KMS-11 (cell line): ENCODE results near the gene SOSTDC1.

Experiments used
- H2AFZ ChIP-seq: fragments of 200-600 bp; sonication (generic); 2 replicates; pipeline ENCODE4 v1.6.1; 2016; ENCODE audit warnings: antibody characterized with exemption, mixed run types, low read depth
- H3K27ac ChIP-seq: fragments of 200-600 bp; sonication (generic); 2 replicates; pipeline ENCODE4 v1.6.1; 2016; ENCODE audit warnings: mild to moderate bottlenecking, mixed run types
- H3K27me3 ChIP-seq: fragments of 200-600 bp; sonication (generic); 2 replicates; pipeline ENCODE4 v1.6.1; 2017; ENCODE audit warnings: mild to moderate bottlenecking, low read depth, mixed run types, moderate library complexity; ENCODE audit not compliant: insufficient read depth
- H3K36me3 ChIP-seq: fragments of 200-600 bp; sonication (generic); 2 replicates; pipeline ENCODE4 v1.6.1; 2017; ENCODE audit warnings: mild to moderate bottlenecking, mixed run types; ENCODE audit not compliant: insufficient read depth
- H3K4me1 ChIP-seq: fragments of 200-600 bp; sonication (generic); 2 replicates; pipeline ENCODE4 v1.6.1; 2016; ENCODE audit warnings: mild to moderate bottlenecking, low read depth, mixed run types; ENCODE audit not compliant: poor library complexity, severe bottlenecking
- H3K4me2 ChIP-seq: fragments of 200-600 bp; sonication (generic); 2 replicates; pipeline ENCODE4 v1.7.0; 2016; ENCODE audit warnings: mild to moderate bottlenecking, mixed run types
- H3K4me3 ChIP-seq: fragments of 200-600 bp; sonication (generic); IDR thresholded peaks from 2 replicates; pipeline ENCODE4 v1.6.1; 2017; ENCODE audit warnings: low read depth, low read length, mixed read lengths; ENCODE audit not compliant: insufficient read depth
- H3K79me2 ChIP-seq: fragments of 200-600 bp; sonication (generic); 2 replicates; pipeline ENCODE4 v1.6.1; 2016; ENCODE audit warnings: low read depth, mixed run types; ENCODE audit not compliant: insufficient read depth
- H3K9ac ChIP-seq: fragments of 200-600 bp; sonication (generic); 2 replicates; pipeline ENCODE4 v1.6.1; 2016; ENCODE audit warnings: mild to moderate bottlenecking, mixed run types
- H4K20me1 ChIP-seq: fragments of 200-600 bp; sonication (generic); 2 replicates; pipeline ENCODE4 v1.6.1; 2016; ENCODE audit warnings: mild to moderate bottlenecking, mixed run types; ENCODE audit not compliant: insufficient read depth
- TF ChIP-seq, protein P1 (sequence below): fragments of 200-600 bp; sonication (generic); conservative IDR thresholded peaks from 2 replicates; pipeline ENCODE4 v1.6.1; 2017; ENCODE audit warnings: low read depth, mild to moderate bottlenecking, antibody characterized with exemption, low read length, moderate library complexity, mixed read lengths

Gene SOSTDC1

DNA sequence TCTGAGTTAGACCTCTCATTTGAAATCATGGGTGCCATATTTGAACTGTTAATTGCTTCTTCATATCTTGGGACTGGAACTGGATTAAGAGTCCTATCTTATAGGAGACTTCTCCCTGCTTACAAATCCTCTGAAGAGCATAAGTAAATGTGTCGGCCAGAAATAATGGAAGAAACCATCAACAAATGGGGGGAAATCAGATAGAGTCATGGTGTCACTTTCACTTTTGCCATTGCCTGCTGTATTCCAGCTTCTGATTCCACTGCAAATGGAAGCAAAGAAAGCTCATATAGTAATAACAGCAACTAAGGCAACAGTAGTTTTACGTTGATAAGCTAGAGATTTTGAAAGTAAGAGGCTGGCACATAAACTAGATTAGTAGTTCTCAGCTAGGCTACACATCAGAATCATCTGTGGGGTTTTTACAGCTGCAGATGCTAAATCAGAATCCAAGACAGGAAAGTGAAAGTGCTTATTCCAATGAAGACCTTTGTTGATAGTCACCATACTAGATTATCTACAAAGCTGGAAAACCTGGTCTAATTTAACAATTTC is 31.9 kb downstream of the SOSTDC1 start:
- H3K4me2 ChIP-seq, result no peak overlapping the region

GRCh38 chr7:16432425-16432731 is 33.2 kb downstream of the SOSTDC1 start:
- Histone ChIP-seq H3K36me3 (no peaks in the 10 kb centered on the region), H2AFZ (no peak overlapping the region), H3K27me3 (no peaks in the 10 kb centered on the region), H3K4me1 (no peaks in the 10 kb centered on the region), H3K4me3 (no peak overlapping the region), H3K4me2 (no peak overlapping the region), H3K79me2 (no peaks in the 10 kb centered on the region), H3K27ac (no peak overlapping the region), H4K20me1 (no peaks in the 10 kb centered on the region), H3K9ac (no peak overlapping the region)
- TF ChIP-seq, protein P1, sequence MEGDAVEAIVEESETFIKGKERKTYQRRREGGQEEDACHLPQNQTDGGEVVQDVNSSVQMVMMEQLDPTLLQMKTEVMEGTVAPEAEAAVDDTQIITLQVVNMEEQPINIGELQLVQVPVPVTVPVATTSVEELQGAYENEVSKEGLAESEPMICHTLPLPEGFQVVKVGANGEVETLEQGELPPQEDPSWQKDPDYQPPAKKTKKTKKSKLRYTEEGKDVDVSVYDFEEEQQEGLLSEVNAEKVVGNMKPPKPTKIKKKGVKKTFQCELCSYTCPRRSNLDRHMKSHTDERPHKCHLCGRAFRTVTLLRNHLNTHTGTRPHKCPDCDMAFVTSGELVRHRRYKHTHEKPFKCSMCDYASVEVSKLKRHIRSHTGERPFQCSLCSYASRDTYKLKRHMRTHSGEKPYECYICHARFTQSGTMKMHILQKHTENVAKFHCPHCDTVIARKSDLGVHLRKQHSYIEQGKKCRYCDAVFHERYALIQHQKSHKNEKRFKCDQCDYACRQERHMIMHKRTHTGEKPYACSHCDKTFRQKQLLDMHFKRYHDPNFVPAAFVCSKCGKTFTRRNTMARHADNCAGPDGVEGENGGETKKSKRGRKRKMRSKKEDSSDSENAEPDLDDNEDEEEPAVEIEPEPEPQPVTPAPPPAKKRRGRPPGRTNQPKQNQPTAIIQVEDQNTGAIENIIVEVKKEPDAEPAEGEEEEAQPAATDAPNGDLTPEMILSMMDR, result 0 out of 2 replicates have a peak, but pooled peaks have one; percentile 8

More for the DNA sequence above, 31.9 kb downstream of the SOSTDC1 start:
- Histone ChIP-seq H4K20me1 (no peaks in the 10 kb centered on the region), H3K9ac (no peak overlapping the region), H3K36me3 (no peaks in the 10 kb centered on the region), H2AFZ (no peak overlapping the region), H3K79me2 (no peaks in the 10 kb centered on the region), H3K27ac (no peak overlapping the region), H3K27me3 (no peaks in the 10 kb centered on the region), H3K4me1 (no peaks in the 10 kb centered on the region), H3K4me3 (no peak overlapping the region)
- TF ChIP-seq, protein P1, result no peak

GRCh38 chr7:16431646-16432424 is 33.7 kb downstream of the SOSTDC1 start:
- Histone ChIP-seq H3K4me3 (no peak overlapping the region), H3K4me2 (no peak overlapping the region), H3K27ac (no peak overlapping the region), H2AFZ (no peak overlapping the region), H3K9ac (no peak overlapping the region), H3K36me3 (no peaks in the 10 kb centered on the region), H3K79me2 (no peaks in the 10 kb centered on the region), H3K4me1 (no peaks in the 10 kb centered on the region), H3K27me3 (no peaks in the 10 kb centered on the region), H4K20me1 (no peaks in the 10 kb centered on the region)
- TF ChIP-seq, protein P1, result peak; percentile 36; the same call in 1 of the 2 replicates

DNA sequence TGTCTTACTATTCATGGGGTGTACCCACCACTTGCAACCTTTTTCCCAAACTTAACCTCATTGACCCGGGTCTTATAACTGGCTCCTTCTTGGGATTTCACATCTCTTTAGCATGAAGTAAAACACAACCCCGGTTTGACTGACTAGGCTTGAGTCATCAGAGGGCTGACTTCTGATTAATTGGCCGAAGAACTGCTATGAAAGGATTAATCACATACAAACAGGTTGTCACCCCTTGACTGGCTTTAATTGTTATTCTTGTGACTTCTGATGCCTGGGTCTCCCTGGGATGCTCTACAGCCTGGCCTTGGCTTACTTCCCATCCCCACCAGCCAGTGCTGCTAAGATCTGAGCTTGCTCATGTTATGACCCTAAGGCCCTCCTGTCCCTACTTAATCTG is 35.4 kb downstream of the SOSTDC1 start:
- TF ChIP-seq, protein P1, result no peak

More for the DNA sequence above, 35.4 kb downstream of the SOSTDC1 start:
- Histone ChIP-seq H3K4me2 (no peak overlapping the region), H3K27me3 (no peaks in the 10 kb centered on the region), H3K36me3 (no peaks in the 10 kb centered on the region), H3K79me2 (no peaks in the 10 kb centered on the region), H3K4me3 (no peak overlapping the region), H3K9ac (no peak overlapping the region), H3K4me1 (no peaks in the 10 kb centered on the region), H2AFZ (no peak overlapping the region), H4K20me1 (no peaks in the 10 kb centered on the region), H3K27ac (no peak overlapping the region)
